Astrocyte (in vitro differentiated cells and primary cell): Measurements from ENCODE around the gene B4GALT4. TPM values are rescaled to one million over a fixed set of nuclear protein-coding genes. Genes with fewer than 3 reads are reported as not detected.
"Not testable (repeated sequence)": the region's sequence is repeated elsewhere in the genome, so short reads cannot be mapped to it uniquely, and the experiment has no call there.

Experiments used
- DNase-seq: peaks from one replicate; pipeline ENCODE4 v3.0.0-alpha.2; 2010; ENCODE audit warnings: low read depth
- FAIRE-seq: peaks from 2 replicates; lab custom pipeline; 2011; peaks lifted over from hg19 to GRCh38; lab: Jason Lieb, UNC
- H2AFZ ChIP-seq: 2 replicates; pipeline ENCODE4 v1.6.0; 2012; ENCODE audit warnings: low read depth, low read length, inconsistent platforms
- H3K27ac ChIP-seq: 2 replicates; pipeline ENCODE4 v1.5.1; 2011; ENCODE audit warnings: low read depth, low read length, inconsistent platforms
- H3K27me3 ChIP-seq: 2 replicates; pipeline ENCODE4 v1.6.0; 2011; ENCODE audit warnings: low read length, inconsistent platforms; ENCODE audit not compliant: insufficient read depth
- H3K36me3 ChIP-seq: 2 replicates; pipeline ENCODE4 v1.5.1; 2011; ENCODE audit warnings: low read length, inconsistent platforms; ENCODE audit not compliant: insufficient read depth
- H3K4me1 ChIP-seq: 2 replicates; pipeline ENCODE4 v1.5.1; 2011; ENCODE audit warnings: low read length, inconsistent platforms; ENCODE audit not compliant: insufficient read depth
- H3K4me2 ChIP-seq: 2 replicates; pipeline ENCODE4 v1.6.0; 2012; ENCODE audit warnings: low read length, inconsistent platforms
- H3K4me3 ChIP-seq: 2 replicates; pipeline ENCODE4 v1.5.1; 2011; ENCODE audit warnings: low read depth, mild to moderate bottlenecking, low read length, inconsistent platforms; ENCODE audit not compliant: insufficient read depth
- H3K79me2 ChIP-seq: 2 replicates; pipeline ENCODE4 v1.6.0; 2012; ENCODE audit warnings: mild to moderate bottlenecking, low read length, inconsistent platforms; ENCODE audit not compliant: insufficient read depth
- H3K9ac ChIP-seq: 2 replicates; pipeline ENCODE4 v1.6.0; 2012; ENCODE audit warnings: mild to moderate bottlenecking, low read length, inconsistent platforms
- H3K9me3 ChIP-seq: 2 replicates; pipeline ENCODE4 v1.5.1; 2012; ENCODE audit warnings: low read depth, mild to moderate bottlenecking, low read length, inconsistent platforms; ENCODE audit not compliant: insufficient read depth
- H4K20me1 ChIP-seq: 2 replicates; pipeline ENCODE4 v1.6.0; 2012; ENCODE audit warnings: low read length, inconsistent platforms; ENCODE audit not compliant: insufficient read depth
- H3K27ac Mint-ChIP-seq: one replicate; pipeline ENCODE4 v1.8.0; 2021; ENCODE audit warnings: mild to moderate bottlenecking, mixed read lengths; ENCODE audit not compliant: unreplicated experiment
- H3K27me3 Mint-ChIP-seq: one replicate; pipeline ENCODE4 v1.8.0; 2021; ENCODE audit warnings: low read depth, mixed read lengths; ENCODE audit not compliant: unreplicated experiment
- H3K36me3 Mint-ChIP-seq: one replicate; pipeline ENCODE4 v1.8.0; 2021; ENCODE audit warnings: low read depth, mixed read lengths; ENCODE audit not compliant: unreplicated experiment
- H3K4me1 Mint-ChIP-seq: one replicate; pipeline ENCODE4 v1.8.0; 2021; ENCODE audit warnings: low read depth, mixed read lengths; ENCODE audit not compliant: unreplicated experiment
- H3K4me3 Mint-ChIP-seq: one replicate; pipeline ENCODE4 v1.8.0; 2021; ENCODE audit warnings: mild to moderate bottlenecking, moderate library complexity, mixed read lengths; ENCODE audit not compliant: unreplicated experiment
- H3K9me3 Mint-ChIP-seq: one replicate; pipeline ENCODE4 v1.8.0; 2021; ENCODE audit warnings: mild to moderate bottlenecking, mixed read lengths; ENCODE audit not compliant: unreplicated experiment
- CTCF ChIP-seq: IDR thresholded peaks from 2 replicates; pipeline ENCODE4 v1.5.1; 2011; ENCODE audit warnings: low read depth, mild to moderate bottlenecking, inconsistent platforms, low read length, moderate library complexity; ENCODE audit not compliant: insufficient read depth
- EZH2 ChIP-seq: IDR thresholded peaks from 2 replicates; pipeline ENCODE4 v1.6.1; 2012; ENCODE audit warnings: mild to moderate bottlenecking, low read length, inconsistent platforms; ENCODE audit not compliant: insufficient read depth
- total RNA-seq: library from RNA; stranded (reverse); gene quantifications from 2 replicates; pipeline ENCODE4 v1.2.1, GENCODE V29; 2021

B4GALT4 gene
- total RNA-seq, 1 donor from 2014 or later = 36.7 TPM

DNA sequence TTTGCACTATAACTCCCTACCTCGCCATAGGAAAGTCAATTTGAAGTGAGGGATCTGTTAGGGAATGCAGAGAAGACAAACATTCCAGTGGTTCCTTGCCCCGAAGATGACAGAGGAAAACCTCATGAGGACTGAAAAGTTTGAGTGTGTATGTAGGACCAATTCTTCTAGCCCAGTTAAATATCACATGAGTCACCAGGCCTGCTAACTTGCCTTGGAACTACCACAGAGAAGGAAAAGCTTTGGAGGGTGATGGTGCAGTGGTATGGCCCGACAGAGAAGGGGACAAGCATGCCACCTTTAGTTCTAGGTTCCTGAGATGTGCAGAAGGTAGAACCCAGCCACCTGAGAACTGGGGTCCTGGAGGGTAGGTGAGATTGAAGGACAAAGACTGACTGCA is 69.9 kb downstream of the B4GALT4 start:
- Mint-ChIP-seq H3K27ac (no peak overlapping the region), H3K9me3 (peaks cover 7% of the 10 kb centered on the region), H3K27me3 (peaks cover 4% of the 10 kb centered on the region), H3K4me1 (no peaks in the 10 kb centered on the region), H3K4me3 (no peak overlapping the region), H3K36me3 (no peaks in the 10 kb centered on the region)
- FAIRE-seq (no peak), DNase-seq (no peak)
- Histone ChIP-seq H2AFZ (no peak overlapping the region), H3K9ac (no peak overlapping the region), H3K9me3 (no peaks in the 10 kb centered on the region), H4K20me1 (no peaks in the 10 kb centered on the region), H3K27ac (no peak overlapping the region), H3K4me3 (no peak overlapping the region), H3K79me2 (no peaks in the 10 kb centered on the region), H3K27me3 (peaks cover 2% of the 10 kb centered on the region), H3K4me1 (no peaks in the 10 kb centered on the region), H3K36me3 (no peaks in the 10 kb centered on the region), H3K4me2 (no peak overlapping the region)
- no peak for TF ChIP-seq EZH2
- TF ChIP-seq CTCF = no peak

GRCh38 chr3:119164745-119165144 is 75.9 kb downstream of the B4GALT4 start:
- H3K9ac ChIP-seq, H3K79me2 ChIP-seq, H3K9me3 ChIP-seq, H3K36me3 Mint-ChIP-seq, DNase-seq, H3K36me3 ChIP-seq, H3K4me3 Mint-ChIP-seq, H2AFZ ChIP-seq, H3K27me3 Mint-ChIP-seq, H3K4me1 ChIP-seq, FAIRE-seq, H3K4me3 ChIP-seq, H3K4me2 ChIP-seq, H3K27ac ChIP-seq, H4K20me1 ChIP-seq, H3K27ac Mint-ChIP-seq, H3K27me3 ChIP-seq, H3K4me1 Mint-ChIP-seq: not testable (repeated sequence)
- H3K9me3 Mint-ChIP-seq = peaks cover 20% of the 10 kb centered on the region

Other genes starting within 250 kb of the B4GALT4 start
- 0.22 and 0.39 TPM in 2 replicates for gene IGSF11, start 206.0 kb downstream of the B4GALT4 start, total RNA-seq
- gene TEX55, start 94.7 kb downstream of the B4GALT4 start, total RNA-seq = not detected in 2 replicates
- 0.14 TPM in 2 replicates for gene UPK1B, start 67.3 kb downstream of the B4GALT4 start, total RNA-seq
- gene ARHGAP31, start 53.5 kb upstream of the B4GALT4 start, total RNA-seq = 48.1 and 58.8 TPM in 2 replicates
- gene TMEM39A, start 222.7 kb upstream of the B4GALT4 start, total RNA-seq = 53.4 and 59.4 TPM in 2 replicates
- 15.1 and 16.4 TPM in 2 replicates for gene POGLUT1, start 228.1 kb upstream of the B4GALT4 start, total RNA-seq